RWPE2 (cell line): ENCODE measurements around the gene PYDC2.

ENCODE experiments used
- ATAC-seq: fragments of 200-7000 bp; cut with Tn5 transposase; 3 replicates; pipeline ENCODE4 v1.9.1; 2021; ENCODE audit warnings: low read depth
- DNase-seq: peaks from one replicate; pipeline ENCODE4 v3.0.0-alpha.2; 2020; ENCODE audit warnings: low spot score
- H3K27ac ChIP-seq: fragments of 450-650 bp; 2 replicates; pipeline ENCODE4 v1.5.1; 2017; ENCODE audit warnings: mild to moderate bottlenecking; ENCODE audit not compliant: poor library complexity, severe bottlenecking
- H3K27me3 ChIP-seq: fragments of 250-450 bp; sonication (Bioruptor Pico); 2 replicates; pipeline ENCODE4 v1.5.1; 2021; ENCODE audit warnings: mild to moderate bottlenecking, moderate library complexity; ENCODE audit not compliant: insufficient read depth, poor library complexity, severe bottlenecking
- H3K36me3 ChIP-seq: fragments of 250-450 bp; sonication (Bioruptor Pico); 2 replicates; pipeline ENCODE4 v1.5.1; 2020; ENCODE audit warnings: low read depth, mild to moderate bottlenecking, moderate library complexity
- H3K4me1 ChIP-seq: fragments of 250-450 bp; sonication (Bioruptor Pico); 2 replicates; pipeline ENCODE4 v1.5.1; 2021; ENCODE audit warnings: mild to moderate bottlenecking, moderate library complexity; ENCODE audit not compliant: insufficient read depth, poor library complexity, severe bottlenecking
- H3K4me3 ChIP-seq: fragments of 250-450 bp; sonication (Bioruptor Pico); 2 replicates; pipeline ENCODE4 v1.5.1; 2021; ENCODE audit warnings: mild to moderate bottlenecking, moderate library complexity; ENCODE audit not compliant: severe bottlenecking
- H3K9me3 ChIP-seq: fragments of 250-450 bp; sonication (Bioruptor Pico); 2 replicates; pipeline ENCODE4 v1.5.1; 2021; ENCODE audit warnings: mild to moderate bottlenecking, moderate library complexity; ENCODE audit not compliant: severe bottlenecking
- TF ChIP-seq, protein P1 (sequence below): fragments of 450-650 bp; IDR thresholded peaks from one replicate; pipeline ENCODE4 v1.5.1; 2017; ENCODE audit warnings: mild to moderate bottlenecking, moderate library complexity; ENCODE audit not compliant: poor library complexity, severe bottlenecking

Gene PYDC2

DNA sequence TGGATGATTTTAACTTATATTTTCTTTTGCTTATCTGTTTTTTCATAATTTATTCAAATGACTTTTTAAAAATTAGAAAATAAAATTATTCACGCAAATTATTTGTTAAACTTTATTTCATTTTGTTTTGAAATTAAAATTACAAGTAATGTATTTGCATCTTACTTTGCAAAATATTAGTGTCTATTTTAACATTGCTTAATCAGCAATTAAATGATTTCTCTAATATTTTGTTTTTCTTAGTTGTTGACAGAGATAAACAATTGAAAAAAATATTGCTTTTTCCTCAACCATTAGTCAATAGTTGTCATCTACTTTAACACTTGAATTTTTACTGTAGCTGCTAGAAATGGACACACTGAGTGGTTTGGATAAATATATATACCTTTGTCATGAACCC, 32.8 kb upstream of the PYDC2 start:
- Histone ChIP-seq H3K4me1 (no peaks in the 10 kb centered on the region), H3K27ac (no peak overlapping the region), H3K4me3 (no peak overlapping the region), H3K27me3 (no peaks in the 10 kb centered on the region), H3K36me3 (no peaks in the 10 kb centered on the region), H3K9me3 (no peaks in the 10 kb centered on the region)
- ATAC-seq (no peak), DNase-seq (no peak)
- TF ChIP-seq, protein P1, sequence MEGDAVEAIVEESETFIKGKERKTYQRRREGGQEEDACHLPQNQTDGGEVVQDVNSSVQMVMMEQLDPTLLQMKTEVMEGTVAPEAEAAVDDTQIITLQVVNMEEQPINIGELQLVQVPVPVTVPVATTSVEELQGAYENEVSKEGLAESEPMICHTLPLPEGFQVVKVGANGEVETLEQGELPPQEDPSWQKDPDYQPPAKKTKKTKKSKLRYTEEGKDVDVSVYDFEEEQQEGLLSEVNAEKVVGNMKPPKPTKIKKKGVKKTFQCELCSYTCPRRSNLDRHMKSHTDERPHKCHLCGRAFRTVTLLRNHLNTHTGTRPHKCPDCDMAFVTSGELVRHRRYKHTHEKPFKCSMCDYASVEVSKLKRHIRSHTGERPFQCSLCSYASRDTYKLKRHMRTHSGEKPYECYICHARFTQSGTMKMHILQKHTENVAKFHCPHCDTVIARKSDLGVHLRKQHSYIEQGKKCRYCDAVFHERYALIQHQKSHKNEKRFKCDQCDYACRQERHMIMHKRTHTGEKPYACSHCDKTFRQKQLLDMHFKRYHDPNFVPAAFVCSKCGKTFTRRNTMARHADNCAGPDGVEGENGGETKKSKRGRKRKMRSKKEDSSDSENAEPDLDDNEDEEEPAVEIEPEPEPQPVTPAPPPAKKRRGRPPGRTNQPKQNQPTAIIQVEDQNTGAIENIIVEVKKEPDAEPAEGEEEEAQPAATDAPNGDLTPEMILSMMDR, result no peak

DNA sequence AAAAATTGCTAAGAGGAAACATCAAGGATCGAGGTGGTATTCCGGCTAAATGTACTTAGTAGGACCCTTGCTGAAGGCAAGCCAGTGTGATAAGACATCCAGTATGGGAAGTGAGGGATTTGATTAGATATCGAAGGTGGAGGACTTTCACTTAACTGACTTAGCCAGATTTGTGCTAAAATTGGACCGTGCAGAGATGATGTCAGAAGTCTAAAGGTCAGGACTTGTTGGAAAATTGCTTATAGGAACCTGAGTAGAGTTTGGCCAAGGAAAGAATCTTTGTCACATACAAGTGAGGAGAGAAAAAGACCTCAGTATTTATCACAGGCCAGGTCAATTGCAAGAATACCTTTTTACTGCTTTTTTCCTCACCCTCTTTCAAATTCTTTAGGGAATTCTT, 30.9 kb upstream of the PYDC2 start:
- Histone ChIP-seq H3K9me3 (no peaks in the 10 kb centered on the region), H3K4me3 (no peak overlapping the region), H3K27me3 (no peaks in the 10 kb centered on the region), H3K36me3 (no peaks in the 10 kb centered on the region), H3K4me1 (no peaks in the 10 kb centered on the region), H3K27ac (no peak overlapping the region)
- TF ChIP-seq, protein P1, result no peak
- DNase-seq (no peak), ATAC-seq (no peak)

DNA sequence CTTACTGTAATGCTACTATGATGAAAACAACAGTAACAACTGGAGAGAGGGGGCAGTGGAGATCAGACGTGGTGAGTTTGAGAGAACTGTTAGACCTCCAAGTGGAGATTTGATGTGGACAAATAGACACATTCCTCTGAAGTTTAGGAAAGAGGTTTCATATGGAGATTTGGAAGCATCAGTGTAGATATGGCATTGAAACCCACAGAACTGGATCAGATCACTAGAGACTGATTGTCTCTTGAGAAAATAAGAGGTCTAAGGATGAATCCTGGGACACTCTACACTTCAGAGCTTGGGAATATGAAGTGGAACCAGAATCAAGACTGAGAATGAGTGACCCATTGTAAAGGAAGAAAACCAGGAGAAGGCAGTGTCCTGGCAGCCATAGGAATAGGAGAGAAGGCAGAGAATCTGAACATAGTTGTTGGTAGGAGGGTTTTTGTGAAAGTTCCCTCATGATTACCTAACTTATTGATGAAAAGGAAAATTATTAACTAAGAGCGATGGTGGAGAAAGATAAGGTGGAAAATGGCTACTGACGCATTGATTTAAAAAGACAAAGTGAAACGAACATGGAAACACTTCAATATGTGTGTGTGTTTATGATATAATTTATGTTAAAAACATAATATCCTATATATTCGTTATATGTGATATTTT, 29.7 kb upstream of the PYDC2 start:
- no peaks in the 10 kb centered on the region for H3K4me1 ChIP-seq
- no peak overlapping the region for H3K27ac ChIP-seq
- DNase-seq (no peak), ATAC-seq (no peak)
- H3K36me3 ChIP-seq, result no peaks in the 10 kb centered on the region
- no peaks in the 10 kb centered on the region for H3K9me3 ChIP-seq
- H3K27me3 ChIP-seq, result no peaks in the 10 kb centered on the region
- TF ChIP-seq, protein P1, result no peak
- no peak overlapping the region for H3K4me3 ChIP-seq

DNA sequence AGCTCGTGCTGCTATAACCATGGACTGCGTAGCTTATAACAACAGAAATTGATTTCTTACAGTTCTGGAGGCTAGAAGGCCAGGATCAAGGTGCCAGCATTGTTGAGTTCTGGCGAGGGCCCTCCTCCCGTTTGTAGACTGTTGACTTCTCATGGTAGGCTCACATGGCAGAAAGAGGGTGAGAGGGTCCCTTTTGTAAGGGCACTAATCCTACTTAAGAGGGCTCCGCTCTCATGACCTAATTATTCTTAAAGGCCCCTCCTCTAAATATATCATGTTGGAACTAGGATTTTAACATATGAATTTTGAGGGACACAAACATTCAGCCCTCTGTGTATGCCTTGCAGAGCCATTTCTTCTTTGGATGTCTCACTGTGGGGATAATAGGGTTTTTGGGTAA, 28.8 kb upstream of the PYDC2 start:
- Histone ChIP-seq H3K27ac (no peak overlapping the region), H3K27me3 (no peaks in the 10 kb centered on the region), H3K4me1 (no peaks in the 10 kb centered on the region), H3K4me3 (no peak overlapping the region), H3K36me3 (no peaks in the 10 kb centered on the region), H3K9me3 (no peaks in the 10 kb centered on the region)
- ATAC-seq (no peak), DNase-seq (no peak)
- TF ChIP-seq, protein P1, result no peak

DNA sequence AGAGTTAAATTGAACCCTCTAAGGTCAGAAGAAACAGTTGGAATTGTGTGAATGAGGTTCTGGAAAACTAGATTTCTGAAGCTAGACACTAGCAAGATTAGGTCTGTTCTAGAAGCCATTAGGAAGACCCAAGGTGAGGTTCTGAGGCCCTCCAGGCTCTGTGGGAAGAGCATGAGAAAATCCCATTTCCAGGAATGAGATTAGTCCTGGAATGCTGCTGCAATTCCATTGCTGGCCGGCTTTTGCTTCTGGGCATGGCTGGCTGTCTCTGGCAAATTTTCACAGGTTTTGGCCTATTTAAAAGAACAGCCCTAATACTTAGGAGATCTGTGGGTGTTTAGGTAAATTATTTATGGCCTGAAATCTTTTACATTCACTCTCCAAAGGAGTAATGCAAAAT, 26.9 kb upstream of the PYDC2 start:
- H3K4me3 ChIP-seq, result no peak overlapping the region
- no peaks in the 10 kb centered on the region for H3K36me3 ChIP-seq
- TF ChIP-seq, protein P1, result no peak
- H3K27me3 ChIP-seq, result no peaks in the 10 kb centered on the region
- no peaks in the 10 kb centered on the region for H3K4me1 ChIP-seq
- H3K27ac ChIP-seq, result no peak overlapping the region
- DNase-seq (no peak), ATAC-seq (no peak)
- H3K9me3 ChIP-seq, result no peaks in the 10 kb centered on the region
